GM23338 (cell line): ENCODE data around the gene CNN2. TPM values are rescaled to one million over a fixed set of nuclear protein-coding genes. Genes with fewer than 3 reads are reported as not detected.
A peak's percentile ranks its signal among the peaks of the same experiment; 100 is the strongest.

Experiments
- ATAC-seq: fragments of 200-7000 bp; cut with Tn5 transposase; 3 replicates; pipeline ENCODE4 v1.9.1; 2020
- DNase-seq: peaks from one replicate; pipeline ENCODE4 v3.0.0-alpha.2; 2015; ENCODE audit warnings: low spot score
- H2AFZ ChIP-seq: fragments of 200-600 bp; sonication (generic); 2 replicates; pipeline ENCODE4 v1.8.0; 2016; ENCODE audit warnings: antibody characterized with exemption, mild to moderate bottlenecking, moderate library complexity
- H3F3A ChIP-seq: fragments of 200-600 bp; sonication (generic); replicated peaks from 2 replicates; pipeline ENCODE4 v1.8.0; 2017; ENCODE audit warnings: antibody characterized with exemption, mixed run types, low read depth
- H3K27ac ChIP-seq: fragments of 200-600 bp; sonication (generic); 2 replicates; pipeline ENCODE4 v1.6.1; 2016; ENCODE audit warnings: low read depth
- H3K27me3 ChIP-seq: fragments of 200-600 bp; sonication (generic); 2 replicates; pipeline ENCODE4 v1.8.0; 2016; ENCODE audit warnings: mild to moderate bottlenecking, mixed run types, moderate library complexity; ENCODE audit not compliant: insufficient read depth
- H3K36me3 ChIP-seq: fragments of 200-600 bp; sonication (generic); 2 replicates; pipeline ENCODE4 v1.8.0; 2016; ENCODE audit warnings: mild to moderate bottlenecking; ENCODE audit not compliant: insufficient read depth
- H3K4me1 ChIP-seq: fragments of 200-600 bp; sonication (generic); 2 replicates; pipeline ENCODE4 v1.8.0; 2016; ENCODE audit warnings: mild to moderate bottlenecking, moderate library complexity; ENCODE audit not compliant: insufficient read depth
- H3K4me2 ChIP-seq: fragments of 200-600 bp; sonication (generic); 2 replicates; pipeline ENCODE4 v1.7.1; 2017; ENCODE audit warnings: mixed run types
- H3K4me3 ChIP-seq: fragments of 200-600 bp; sonication (generic); 2 replicates; pipeline ENCODE4 v1.6.1; 2016; ENCODE audit warnings: mixed run types
- H3K79me2 ChIP-seq: fragments of 200-600 bp; sonication (generic); replicated peaks from 2 replicates; pipeline ENCODE4 v1.8.0; 2017; ENCODE audit warnings: mild to moderate bottlenecking; ENCODE audit not compliant: insufficient read depth
- H3K9me2 ChIP-seq: fragments of 200-600 bp; sonication (generic); 2 replicates; pipeline ENCODE4 v1.8.0; 2017; ENCODE audit not compliant: insufficient read depth
- H4K20me1 ChIP-seq: fragments of 200-600 bp; sonication (generic); replicated peaks from 2 replicates; pipeline ENCODE4 v1.8.0; 2017; ENCODE audit warnings: mild to moderate bottlenecking; ENCODE audit not compliant: insufficient read depth
- H3K27ac Mint-ChIP-seq: 2 replicates; pipeline ENCODE4 v1.8.0; 2020; ENCODE audit warnings: inconsistent platforms, mild to moderate bottlenecking, moderate library complexity, mixed read lengths
- H3K27me3 Mint-ChIP-seq: 3 replicates; pipeline ENCODE4 v1.8.0; 2022; ENCODE audit warnings: low read depth, mild to moderate bottlenecking, moderate library complexity, mixed read lengths, inconsistent platforms; ENCODE audit not compliant: insufficient read depth, poor library complexity
- H3K36me3 Mint-ChIP-seq: 3 replicates; pipeline ENCODE4 v1.8.0; 2021; ENCODE audit warnings: low read depth, mild to moderate bottlenecking, inconsistent platforms, moderate library complexity, mixed read lengths
- H3K4me1 Mint-ChIP-seq: 3 replicates; pipeline ENCODE4 v1.8.0; 2020; ENCODE audit warnings: mild to moderate bottlenecking, inconsistent platforms, mixed read lengths
- H3K4me3 Mint-ChIP-seq: 3 replicates; pipeline ENCODE4 v1.8.0; 2021; ENCODE audit warnings: moderate library complexity, mild to moderate bottlenecking, inconsistent platforms, mixed read lengths
- H3K9me3 Mint-ChIP-seq: 3 replicates; pipeline ENCODE4 v1.8.0; 2020; ENCODE audit warnings: moderate library complexity, mild to moderate bottlenecking, inconsistent platforms, mixed read lengths
- EZH2 ChIP-seq: fragments of 200-600 bp; sonication (generic); IDR thresholded peaks from one replicate; pipeline ENCODE4 v1.8.0; 2017; ENCODE audit warnings: antibody characterized with exemption, mild to moderate bottlenecking, low read depth; ENCODE audit not compliant: unreplicated experiment
- NANOG ChIP-seq: IDR thresholded peaks from 2 replicates; pipeline ENCODE4 v1.6.1; 2016; ENCODE audit warnings: antibody characterized with exemption, borderline replicate concordance
- STAT1 ChIP-seq: IDR thresholded peaks from one replicate; pipeline ENCODE4 v1.6.1; 2016; ENCODE audit warnings: antibody characterized with exemption; ENCODE audit not compliant: unreplicated experiment
- ZNF331 ChIP-seq: fragments of 250-450 bp; sonication (Bioruptor Pico); IDR thresholded peaks from 2 replicates; pipeline ENCODE4 v1.5.0; 2020; ENCODE audit warnings: low read depth, mild to moderate bottlenecking, moderate library complexity
- polyA plus RNA-seq: library from polyadenylated mRNA; unstranded; fragments of >200 nt; fragmentation: Nextera tagmentation; extraction: Ambion mirVana; gene quantifications from 2 replicates; pipeline ENCODE4 v1.2.1, GENCODE V29; 2016
- total RNA-seq: library from RNA; depleted of rRNA; stranded (reverse); fragments of >200 nt; shearing (Covaris generic); gene quantifications from 2 replicates; pipeline ENCODE4 v1.2.3, GENCODE V29; 2014
- TF ChIP-seq, protein P1 (sequence below): IDR thresholded peaks from 2 replicates; pipeline ENCODE4 v1.6.1; 2016; ENCODE audit warnings: antibody characterized with exemption
- TF ChIP-seq, protein P2 (sequence below), 2 experiments: fragments of 200-600 bp in 1 of 2; sonication (generic) in 1 of 2; conservative IDR thresholded peaks; 2 replicates each; pipeline versions ENCODE4 v1.5.1 to v1.6.1; 2016 to 2017; ENCODE audit warnings: antibody characterized with exemption in 2 of 2, low read depth in 2 of 2, mild to moderate bottlenecking in 2 of 2, moderate library complexity in 1 of 2

Gene CNN2
- total and polyA plus RNA-seq, 2 experiments from 2014 or later: 330 to 392 TPM

GRCh38 chr19:988510-988909 is 37.9 kb upstream of the CNN2 start (continued):
- TF ChIP-seq, protein P1, sequence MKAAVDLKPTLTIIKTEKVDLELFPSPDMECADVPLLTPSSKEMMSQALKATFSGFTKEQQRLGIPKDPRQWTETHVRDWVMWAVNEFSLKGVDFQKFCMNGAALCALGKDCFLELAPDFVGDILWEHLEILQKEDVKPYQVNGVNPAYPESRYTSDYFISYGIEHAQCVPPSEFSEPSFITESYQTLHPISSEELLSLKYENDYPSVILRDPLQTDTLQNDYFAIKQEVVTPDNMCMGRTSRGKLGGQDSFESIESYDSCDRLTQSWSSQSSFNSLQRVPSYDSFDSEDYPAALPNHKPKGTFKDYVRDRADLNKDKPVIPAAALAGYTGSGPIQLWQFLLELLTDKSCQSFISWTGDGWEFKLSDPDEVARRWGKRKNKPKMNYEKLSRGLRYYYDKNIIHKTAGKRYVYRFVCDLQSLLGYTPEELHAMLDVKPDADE: no peak
- TF ChIP-seq NANOG: no peak
- TF ChIP-seq STAT1: no peak
- no peak for TF ChIP-seq EZH2
- no peak for TF ChIP-seq ZNF331 (CRISPR knock-in tag)

GRCh38 chr19:989381-990081 is 36.9 kb upstream of the CNN2 start:
- no peaks in the 10 kb centered on the region for H3K27me3 ChIP-seq
- H3F3A ChIP-seq: peaks cover 24% of the 10 kb centered on the region
- H3K79me2 ChIP-seq: peaks cover 9% of the 10 kb centered on the region
- H3K4me3 Mint-ChIP-seq: no peak overlapping the region
- DNase-seq: no peak
- H3K4me1 Mint-ChIP-seq: peaks cover 9% of the 10 kb centered on the region; the same call in 2 of the 3 replicates
- no peak overlapping the region for H3K4me2 ChIP-seq
- no peak overlapping the region for H2AFZ ChIP-seq
- TF ChIP-seq ZNF331 (CRISPR knock-in tag): no peak
- TF ChIP-seq, protein P2, sequence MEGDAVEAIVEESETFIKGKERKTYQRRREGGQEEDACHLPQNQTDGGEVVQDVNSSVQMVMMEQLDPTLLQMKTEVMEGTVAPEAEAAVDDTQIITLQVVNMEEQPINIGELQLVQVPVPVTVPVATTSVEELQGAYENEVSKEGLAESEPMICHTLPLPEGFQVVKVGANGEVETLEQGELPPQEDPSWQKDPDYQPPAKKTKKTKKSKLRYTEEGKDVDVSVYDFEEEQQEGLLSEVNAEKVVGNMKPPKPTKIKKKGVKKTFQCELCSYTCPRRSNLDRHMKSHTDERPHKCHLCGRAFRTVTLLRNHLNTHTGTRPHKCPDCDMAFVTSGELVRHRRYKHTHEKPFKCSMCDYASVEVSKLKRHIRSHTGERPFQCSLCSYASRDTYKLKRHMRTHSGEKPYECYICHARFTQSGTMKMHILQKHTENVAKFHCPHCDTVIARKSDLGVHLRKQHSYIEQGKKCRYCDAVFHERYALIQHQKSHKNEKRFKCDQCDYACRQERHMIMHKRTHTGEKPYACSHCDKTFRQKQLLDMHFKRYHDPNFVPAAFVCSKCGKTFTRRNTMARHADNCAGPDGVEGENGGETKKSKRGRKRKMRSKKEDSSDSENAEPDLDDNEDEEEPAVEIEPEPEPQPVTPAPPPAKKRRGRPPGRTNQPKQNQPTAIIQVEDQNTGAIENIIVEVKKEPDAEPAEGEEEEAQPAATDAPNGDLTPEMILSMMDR (conservative IDR thresholded peaks at IDR 0.05; ENCODE audit: low read depth in 2 of 2): peak; percentile 56 to 71
- peak; percentile 24 for ATAC-seq
- H4K20me1 ChIP-seq: no peaks in the 10 kb centered on the region; the same call in 1 of the 2 replicates
- peaks cover 5% of the 10 kb centered on the region; the same call in 1 of the 2 replicates for H3K36me3 ChIP-seq
- peaks cover 15% of the 10 kb centered on the region for H3K27me3 Mint-ChIP-seq
- H3K27ac ChIP-seq: no peak overlapping the region
- H3K36me3 Mint-ChIP-seq: peaks cover 43% of the 10 kb centered on the region
- H3K4me1 ChIP-seq: no peaks in the 10 kb centered on the region
- H3K9me2 ChIP-seq: no peaks in the 10 kb centered on the region
- H3K9me3 Mint-ChIP-seq: no peaks in the 10 kb centered on the region
- no peak overlapping the region for H3K4me3 ChIP-seq
- no peak overlapping the region; the same call in 1 of the 2 replicates for H3K27ac Mint-ChIP-seq

DNA sequence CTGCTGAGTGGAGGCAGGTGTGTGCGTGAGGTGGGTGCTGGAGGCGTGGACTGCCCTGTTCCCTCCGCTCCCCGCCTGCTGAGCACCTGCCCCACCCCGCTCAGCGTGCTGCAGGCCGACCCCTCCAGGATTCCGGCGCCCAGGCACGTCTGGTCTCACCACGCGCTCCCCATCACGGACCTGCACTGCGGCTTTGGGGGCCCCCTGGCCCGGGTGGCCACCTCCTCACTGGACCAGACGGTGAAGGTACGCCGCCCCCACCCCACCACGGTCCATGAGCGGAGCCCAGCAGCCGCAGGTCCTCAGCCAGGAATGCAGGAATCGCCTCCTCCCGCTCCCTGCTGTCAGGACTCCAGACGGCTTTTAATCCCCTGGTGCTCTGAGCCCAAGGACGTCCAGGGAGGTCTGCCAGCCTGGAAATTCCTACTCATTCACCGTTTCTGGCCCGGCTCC is 36.3 kb upstream of the CNN2 start:
- Mint-ChIP-seq H3K4me1 (peaks cover 6% of the 10 kb centered on the region; the same call in 2 of the 3 replicates), H3K36me3 (peaks cover 43% of the 10 kb centered on the region), H3K27ac (no peak overlapping the region), H3K4me3 (no peak overlapping the region; the same call in 2 of the 3 replicates), H3K27me3 (peaks cover 9% of the 10 kb centered on the region), H3K9me3 (no peaks in the 10 kb centered on the region)
- no peak for DNase-seq
- Histone ChIP-seq H3F3A (peaks cover 25% of the 10 kb centered on the region), H3K4me1 (no peaks in the 10 kb centered on the region), H3K27ac (no peak overlapping the region), H3K4me2 (no peak overlapping the region), H2AFZ (no peak overlapping the region), H3K9me2 (no peaks in the 10 kb centered on the region), H3K27me3 (no peaks in the 10 kb centered on the region), H3K36me3 (peaks cover 5% of the 10 kb centered on the region; the same call in 1 of the 2 replicates), H4K20me1 (no peaks in the 10 kb centered on the region; the same call in 1 of the 2 replicates), H3K79me2 (peaks cover 4% of the 10 kb centered on the region), H3K4me3 (no peak overlapping the region)
- no peak for ATAC-seq
- TF ChIP-seq, protein P2 (conservative IDR thresholded peaks at IDR 0.05; ENCODE audit: low read depth in 2 of 2): no peak
- TF ChIP-seq STAT1: no peak
- no peak for TF ChIP-seq EZH2
